ENCODE measurements around the gene NLN.

The NLN gene

DNA sequence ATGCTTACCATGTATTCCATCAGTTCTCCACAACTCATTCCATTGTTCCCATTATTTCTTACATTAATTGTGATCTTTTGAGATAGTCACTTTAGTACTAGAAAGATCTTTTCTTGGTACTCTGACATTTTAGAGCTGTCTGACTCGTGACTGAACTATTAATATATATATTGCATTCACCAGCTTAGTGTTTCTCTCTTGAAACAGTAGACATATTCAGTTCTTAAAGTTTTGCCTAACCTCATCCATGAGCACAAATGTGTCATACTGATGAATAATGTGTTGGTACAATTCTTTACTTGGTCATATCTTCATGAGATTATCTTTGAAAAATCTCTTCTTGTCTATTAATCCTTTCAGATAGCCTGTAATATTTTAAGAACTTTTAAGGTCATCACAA, 74.3 kb downstream of the NLN start:
- no peak for DNase-seq (ENCODE audit: low spot score)
- TF ChIP-seq, protein P1, sequence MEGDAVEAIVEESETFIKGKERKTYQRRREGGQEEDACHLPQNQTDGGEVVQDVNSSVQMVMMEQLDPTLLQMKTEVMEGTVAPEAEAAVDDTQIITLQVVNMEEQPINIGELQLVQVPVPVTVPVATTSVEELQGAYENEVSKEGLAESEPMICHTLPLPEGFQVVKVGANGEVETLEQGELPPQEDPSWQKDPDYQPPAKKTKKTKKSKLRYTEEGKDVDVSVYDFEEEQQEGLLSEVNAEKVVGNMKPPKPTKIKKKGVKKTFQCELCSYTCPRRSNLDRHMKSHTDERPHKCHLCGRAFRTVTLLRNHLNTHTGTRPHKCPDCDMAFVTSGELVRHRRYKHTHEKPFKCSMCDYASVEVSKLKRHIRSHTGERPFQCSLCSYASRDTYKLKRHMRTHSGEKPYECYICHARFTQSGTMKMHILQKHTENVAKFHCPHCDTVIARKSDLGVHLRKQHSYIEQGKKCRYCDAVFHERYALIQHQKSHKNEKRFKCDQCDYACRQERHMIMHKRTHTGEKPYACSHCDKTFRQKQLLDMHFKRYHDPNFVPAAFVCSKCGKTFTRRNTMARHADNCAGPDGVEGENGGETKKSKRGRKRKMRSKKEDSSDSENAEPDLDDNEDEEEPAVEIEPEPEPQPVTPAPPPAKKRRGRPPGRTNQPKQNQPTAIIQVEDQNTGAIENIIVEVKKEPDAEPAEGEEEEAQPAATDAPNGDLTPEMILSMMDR (IDR thresholded peaks at IDR 0.05; ENCODE audit: extremely low read depth, missing control alignments): no peak

DNA sequence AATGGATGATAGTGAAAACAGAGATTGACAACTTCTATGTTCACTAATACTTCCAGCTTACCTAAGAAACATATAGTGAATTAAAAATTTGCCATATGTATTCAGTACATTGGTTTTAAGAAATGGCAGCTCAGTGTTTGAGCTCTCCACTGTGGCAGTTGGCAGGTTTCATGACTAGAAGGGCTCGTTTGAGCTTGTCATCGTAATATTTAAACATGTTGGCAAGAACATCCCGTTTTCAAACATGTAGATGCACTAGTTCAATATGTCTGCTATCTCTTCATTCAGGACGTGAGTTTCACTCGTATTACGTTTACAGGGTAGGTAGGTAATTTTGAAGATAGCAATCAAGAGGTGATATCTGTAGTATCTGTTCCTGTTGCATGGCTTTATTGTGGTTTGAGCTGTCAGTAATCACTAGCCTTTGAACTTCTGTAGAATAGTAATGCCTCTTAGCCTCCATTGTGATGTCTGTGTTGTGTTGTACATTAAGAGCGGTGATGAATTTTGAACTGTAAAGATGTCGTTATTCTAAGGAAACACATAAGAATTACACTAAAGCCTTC, 74.8 kb downstream of the NLN start:
- no peak for DNase-seq (ENCODE audit: low spot score)
- TF ChIP-seq, protein P1 (IDR thresholded peaks at IDR 0.05; ENCODE audit: extremely low read depth, missing control alignments): no peak

DNA sequence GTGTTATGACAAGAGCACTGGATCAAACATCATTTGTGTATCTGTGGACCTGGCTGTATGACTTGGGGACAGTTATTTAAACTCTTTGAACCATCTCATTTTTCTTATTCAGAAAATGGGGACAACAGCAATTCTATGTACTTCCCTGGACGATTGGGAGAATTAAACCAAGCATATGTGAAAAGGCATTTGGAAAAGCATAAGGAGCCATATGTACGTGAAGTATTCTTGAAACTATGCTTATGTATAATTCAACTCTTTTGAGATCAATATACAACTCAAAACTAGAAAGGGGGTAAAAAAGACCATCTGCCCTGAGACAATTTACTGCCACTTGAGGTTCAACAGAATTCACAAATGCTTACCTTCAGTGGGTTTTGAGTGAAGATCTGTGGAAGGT, 75.5 kb downstream of the NLN start:
- DNase-seq (ENCODE audit: low spot score): no peak
- TF ChIP-seq, protein P1 (IDR thresholded peaks at IDR 0.05; ENCODE audit: extremely low read depth, missing control alignments): no peak

DNA sequence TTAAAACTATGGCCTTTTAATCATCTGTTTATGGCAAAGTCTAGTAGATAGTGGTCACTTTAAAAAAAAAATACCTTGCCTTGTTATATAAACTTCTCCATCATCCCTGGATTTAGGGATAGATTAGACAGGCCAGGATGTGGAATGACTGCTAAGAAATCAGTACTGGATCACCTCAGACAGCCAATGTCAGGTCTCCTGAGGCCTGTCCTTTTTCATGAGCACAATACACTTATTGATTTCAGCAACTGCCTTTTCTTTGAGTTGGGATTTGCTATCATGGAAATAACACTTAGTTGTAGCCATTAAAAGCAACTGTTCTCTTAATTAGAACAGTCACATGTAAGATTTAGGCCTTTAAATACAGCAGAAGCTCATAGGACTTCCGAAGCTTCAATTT, 77.9 kb downstream of the NLN start:
- no peak for DNase-seq (ENCODE audit: low spot score)

DNA sequence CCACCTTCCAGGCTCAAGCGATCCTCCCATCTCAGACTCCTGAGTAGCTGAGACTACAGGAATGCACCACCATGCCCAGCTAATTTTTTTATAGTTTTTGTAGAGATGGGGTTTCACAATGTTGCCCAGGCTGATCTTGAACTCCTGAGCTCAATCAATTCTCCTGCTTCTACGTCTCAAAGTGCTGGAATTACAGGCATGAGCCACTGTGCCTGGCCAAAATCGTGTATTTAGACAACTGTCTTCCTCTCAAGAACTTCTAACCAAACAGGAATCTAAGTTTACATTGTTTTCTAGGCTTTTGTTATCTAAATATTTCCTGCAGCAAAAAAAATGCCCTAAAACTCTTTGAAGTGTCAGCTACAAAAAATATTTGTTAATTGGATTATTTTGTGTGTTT, 78.8 kb downstream of the NLN start:
- TF ChIP-seq, protein P1 (IDR thresholded peaks at IDR 0.05; ENCODE audit: extremely low read depth, missing control alignments): no peak
- no peak for DNase-seq (ENCODE audit: low spot score)

More for the DNA sequence above, 77.9 kb downstream of the NLN start:
- TF ChIP-seq, protein P1 (IDR thresholded peaks at IDR 0.05; ENCODE audit: extremely low read depth, missing control alignments): no peak

DNA sequence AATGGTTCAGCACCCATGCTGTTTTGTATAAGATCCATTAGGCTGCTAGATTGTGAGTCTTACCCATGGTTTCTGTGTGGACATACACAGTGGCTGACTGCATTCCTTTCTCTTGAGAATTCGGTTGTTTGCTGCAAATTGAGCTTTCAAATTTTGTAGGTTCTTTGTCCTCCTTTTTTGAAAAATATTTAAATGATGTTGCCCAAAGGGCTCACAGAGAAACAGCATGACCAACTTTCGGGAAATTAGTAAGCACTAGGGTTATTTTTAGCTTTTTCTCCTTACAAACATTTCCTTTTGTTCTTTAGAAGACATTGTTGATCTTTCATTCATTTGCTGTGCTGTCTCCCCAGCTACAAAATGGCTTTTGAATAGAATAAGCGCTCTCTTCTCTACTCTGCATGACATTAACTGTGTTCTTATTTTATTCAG, 79.4 kb downstream of the NLN start:
- TF ChIP-seq, protein P1 (IDR thresholded peaks at IDR 0.05; ENCODE audit: extremely low read depth, missing control alignments): no peak
- DNase-seq (ENCODE audit: low spot score): no peak

DNA sequence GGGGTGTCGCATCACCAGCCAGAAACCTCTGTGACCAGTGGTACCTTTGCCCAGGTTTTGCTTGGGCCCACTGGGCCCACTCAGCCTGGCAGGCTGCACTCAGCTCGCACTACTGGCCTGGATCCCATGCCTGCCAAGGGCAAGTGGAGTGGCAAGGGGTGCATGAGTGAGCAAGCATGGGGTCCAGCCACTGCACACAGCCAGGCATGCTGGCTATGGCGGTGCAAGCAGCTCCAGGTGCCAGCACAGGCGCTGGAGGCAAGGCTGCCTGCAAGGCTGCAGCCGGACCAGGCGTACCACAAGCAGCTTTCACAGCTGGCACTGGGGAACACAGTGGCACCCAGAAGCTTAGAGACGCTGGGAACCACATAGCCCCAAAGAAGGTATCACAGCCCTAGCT, 80.1 kb downstream of the NLN start:
- no peak for DNase-seq (ENCODE audit: low spot score)
- TF ChIP-seq, protein P1 (IDR thresholded peaks at IDR 0.05; ENCODE audit: extremely low read depth, missing control alignments): no peak

All from GM20000 (cell line).